Ishikawa (cell line): ENCODE data around the gene TSEN34.

Experiments
- CEBPB ChIP-seq: IDR thresholded peaks from 2 replicates; pipeline ENCODE4 v1.6.1; 2012
- CREB1 ChIP-seq: IDR thresholded peaks from 2 replicates; pipeline ENCODE4 v1.6.1; 2012; ENCODE audit warnings: low read depth
- EGR1 ChIP-seq: IDR thresholded peaks from 2 replicates; pipeline ENCODE4 v1.6.1; 2012
- RAD21 ChIP-seq: IDR thresholded peaks from 2 replicates; pipeline ENCODE4 v1.6.1; 2012; ENCODE audit warnings: low read depth
- TCF12 ChIP-seq: IDR thresholded peaks from 2 replicates; pipeline ENCODE4 v1.6.1; 2012; ENCODE audit warnings: low read depth
- TF ChIP-seq, protein P1 (sequence below): IDR thresholded peaks from 2 replicates; pipeline ENCODE4 v1.6.1; 2012; ENCODE audit warnings: low read depth, mild to moderate bottlenecking

GRCh38 chr19:54180691-54181091 is 10.4 kb upstream of the TSEN34 start:
- TF ChIP-seq, protein P1, sequence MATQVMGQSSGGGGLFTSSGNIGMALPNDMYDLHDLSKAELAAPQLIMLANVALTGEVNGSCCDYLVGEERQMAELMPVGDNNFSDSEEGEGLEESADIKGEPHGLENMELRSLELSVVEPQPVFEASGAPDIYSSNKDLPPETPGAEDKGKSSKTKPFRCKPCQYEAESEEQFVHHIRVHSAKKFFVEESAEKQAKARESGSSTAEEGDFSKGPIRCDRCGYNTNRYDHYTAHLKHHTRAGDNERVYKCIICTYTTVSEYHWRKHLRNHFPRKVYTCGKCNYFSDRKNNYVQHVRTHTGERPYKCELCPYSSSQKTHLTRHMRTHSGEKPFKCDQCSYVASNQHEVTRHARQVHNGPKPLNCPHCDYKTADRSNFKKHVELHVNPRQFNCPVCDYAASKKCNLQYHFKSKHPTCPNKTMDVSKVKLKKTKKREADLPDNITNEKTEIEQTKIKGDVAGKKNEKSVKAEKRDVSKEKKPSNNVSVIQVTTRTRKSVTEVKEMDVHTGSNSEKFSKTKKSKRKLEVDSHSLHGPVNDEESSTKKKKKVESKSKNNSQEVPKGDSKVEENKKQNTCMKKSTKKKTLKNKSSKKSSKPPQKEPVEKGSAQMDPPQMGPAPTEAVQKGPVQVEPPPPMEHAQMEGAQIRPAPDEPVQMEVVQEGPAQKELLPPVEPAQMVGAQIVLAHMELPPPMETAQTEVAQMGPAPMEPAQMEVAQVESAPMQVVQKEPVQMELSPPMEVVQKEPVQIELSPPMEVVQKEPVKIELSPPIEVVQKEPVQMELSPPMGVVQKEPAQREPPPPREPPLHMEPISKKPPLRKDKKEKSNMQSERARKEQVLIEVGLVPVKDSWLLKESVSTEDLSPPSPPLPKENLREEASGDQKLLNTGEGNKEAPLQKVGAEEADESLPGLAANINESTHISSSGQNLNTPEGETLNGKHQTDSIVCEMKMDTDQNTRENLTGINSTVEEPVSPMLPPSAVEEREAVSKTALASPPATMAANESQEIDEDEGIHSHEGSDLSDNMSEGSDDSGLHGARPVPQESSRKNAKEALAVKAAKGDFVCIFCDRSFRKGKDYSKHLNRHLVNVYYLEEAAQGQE: no peak
- TF ChIP-seq RAD21 (no peak), CEBPB (no peak), TCF12 (no peak), EGR1 (no peak), CREB1 (no peak)
